ENCODE measurements around the gene DLGAP4.

Gene DLGAP4

GRCh38 chr20:36540551-36541211 is 234.5 kb downstream of the DLGAP4 start:
- H3K4me3 ChIP-seq: peak overlapping the region; percentile 34 to 61 (median 47)
- peak overlapping the region in 20 of 21 experiments; percentile 27 to 90 (median 82) for H3K27ac ChIP-seq

- H3K4me3 ChIP-seq: peak within 1 kb of the TSS; percentile 34 to 61 (median 47)
- peak within 1 kb of the TSS in 20 of 21 experiments; percentile 27 to 90 (median 82) for H3K27ac ChIP-seq
Observed at GRCh38 chr20:36541227-36541767, 235.2 kb downstream of the DLGAP4 start, which contains the start of gene MYL9. MYL9 (plus strand) TSS chr20:36541519; CDS start chr20:36544885, 3,366 bp downstream.

- Histone ChIP-seq H3K4me3 (peak overlapping the region; percentile 34 to 61 (median 47)), H3K27ac (peak overlapping the region in 20 of 21 experiments; percentile 27 to 90 (median 82))
Observed at GRCh38 chr20:36541768-36542488, 235.8 kb downstream of the DLGAP4 start.

GRCh38 chr20:36542516-36543183 is 236.5 kb downstream of the DLGAP4 start:
- Histone ChIP-seq H3K27ac (peak overlapping the region in 17 of 21 experiments; percentile 6 to 90 (median 82)), H3K4me3 (peak overlapping the region in 6 of 7 experiments; percentile 38 to 61 (median 48))

- Histone ChIP-seq H3K27ac (peak overlapping the region in 15 of 21 experiments; percentile 4 to 90 (median 82)), H3K4me3 (peak overlapping the region in 3 of 7 experiments; percentile 38 to 49 (median 47))
Observed at GRCh38 chr20:36543184-36544133, 237.3 kb downstream of the DLGAP4 start.

- peak overlapping the region in 10 of 21 experiments; percentile 22 to 90 (median 82) for H3K27ac ChIP-seq
- no peak overlapping the region for H3K4me3 ChIP-seq
Observed at GRCh38 chr20:36544134-36545018, 238.2 kb downstream of the DLGAP4 start.

GRCh38 chr20:36546111-36546736 is 240.1 kb downstream of the DLGAP4 start:
- Histone ChIP-seq H3K4me3 (no peak overlapping the region), H3K27ac (no peak overlapping the region)

- Histone ChIP-seq H3K27ac (no peak overlapping the region), H3K4me3 (no peak overlapping the region)
Observed at GRCh38 chr20:36547186-36548005, 241.3 kb downstream of the DLGAP4 start.

- H3K4me3 ChIP-seq: no peak overlapping the region
- no peak overlapping the region for H3K27ac ChIP-seq
Observed at GRCh38 chr20:36548006-36548315, 241.8 kb downstream of the DLGAP4 start.

GRCh38 chr20:36548704-36549627 is 242.8 kb downstream of the DLGAP4 start:
- H3K4me3 ChIP-seq: no peak overlapping the region
- H3K27ac ChIP-seq: no peak overlapping the region

- Histone ChIP-seq H3K27ac (peak overlapping the region in 1 of 21 experiments; percentile 21), H3K4me3 (no peak overlapping the region)
Observed at GRCh38 chr20:36549628-36549941, 243.4 kb downstream of the DLGAP4 start.

- Histone ChIP-seq H3K27ac (peak overlapping the region in 4 of 21 experiments; percentile 21 to 49 (median 26)), H3K4me3 (no peak overlapping the region)
Observed at GRCh38 chr20:36549942-36550789, 244.0 kb downstream of the DLGAP4 start.

- H3K27ac ChIP-seq: peak overlapping the region in 4 of 21 experiments; percentile 21 to 49 (median 26)
- H3K4me3 ChIP-seq: no peak overlapping the region
Observed at GRCh38 chr20:36550790-36551299, 244.7 kb downstream of the DLGAP4 start.

GRCh38 chr20:36555248-36555647 is 249.1 kb downstream of the DLGAP4 start:
- no peak overlapping the region for H3K27ac ChIP-seq
- no peak overlapping the region for H3K4me3 ChIP-seq

- no peak overlapping the region for H3K4me3 ChIP-seq
Observed at GRCh38 chr20:36562724-36563123, 256.6 kb downstream of the DLGAP4 start.

More at GRCh38 chr20:36562724-36563123, 256.6 kb downstream of the DLGAP4 start:
- H3K27ac ChIP-seq: no peak overlapping the region
